Ascending aorta (tissue), 2 donors: ENCODE data around the gene ATP8B2. TPM values are rescaled to one million over a fixed set of nuclear protein-coding genes. Genes with fewer than 3 reads are reported as not detected.

ENCODE experiments used
- DNase-seq, 2 donors: peaks; one replicate each; pipeline ENCODE4 v3.0.0-alpha.2; 2019; ENCODE audit warnings: low spot score in 2 of 2
- H3K27ac ChIP-seq, 2 donors: fragments of 200-600 bp; sonication (generic); one replicate each; pipeline ENCODE4 v1.5.1; 2016 to 2017; ENCODE audit warnings: mild to moderate bottlenecking in 1 of 2
- H3K27me3 ChIP-seq: fragments of 200-600 bp; sonication (generic); one replicate; pipeline ENCODE4 v1.5.1; 2017
- H3K36me3 ChIP-seq, 2 donors: fragments of 200-600 bp; sonication (generic); one replicate each; pipeline ENCODE4 v1.5.1; 2016
- H3K4me1 ChIP-seq, 2 donors: fragments of 200-600 bp; sonication (generic); one replicate each; pipeline ENCODE4 v1.5.1; 2016 to 2017; ENCODE audit warnings: mild to moderate bottlenecking in 1 of 2
- H3K4me3 ChIP-seq, 2 donors: fragments of 200-600 bp; sonication (generic); one replicate each; pipeline ENCODE4 v1.5.1; 2016 to 2017; ENCODE audit warnings: mild to moderate bottlenecking in 1 of 2
- H3K9me3 ChIP-seq, 2 donors: fragments of 200-600 bp; sonication (generic); one replicate each; pipeline ENCODE4 v1.5.1; 2016
- CTCF ChIP-seq, 3 experiments: fragments of 200-600 bp in 2 of 3; fragments of 450-650 bp in 1 of 3; sonication (generic) in 2 of 3; IDR thresholded peaks; one replicate each; pipeline ENCODE4 v1.5.1; 2016 to 2019; ENCODE audit warnings: antibody characterized with exemption in 3 of 3, mild to moderate bottlenecking in 1 of 3, moderate library complexity in 1 of 3
- intact Hi-C: fragments of 100-400 bp; cut with DNase I; formaldehyde crosslinking; loops from one replicate; pipeline ENCODE4 v1.15.1; 2023
- total RNA-seq: library from RNA; depleted of rRNA; stranded (reverse); fragments of >200 nt; gene quantifications from one replicate; pipeline ENCODE4 v1.1.0, GENCODE V29; 2016

Gene ATP8B2
- total RNA-seq, 1 donor from 2014 or later, result 173 TPM

GRCh38 chr1:154342132-154342531, 16.8 kb downstream of the ATP8B2 start:
- H3K27ac ChIP-seq, result no peak overlapping the region
- H3K9me3 ChIP-seq, result no peaks in the 10 kb centered on the region
- no peak for TF ChIP-seq CTCF (IDR thresholded peaks at IDR 0.05)
- intact Hi-C loops, result no loop called here
- peaks cover 98 to 100% of the 10 kb centered on the region in 2 donors for H3K36me3 ChIP-seq
- no peak overlapping the region for H3K4me3 ChIP-seq
- H3K4me1 ChIP-seq, result no peaks in the 10 kb centered on the region
- DNase-seq, result no peak
- no peaks in the 10 kb centered on the region for H3K27me3 ChIP-seq

- DNase-seq, result no peak
- intact Hi-C loops, result no loop called here
- H3K4me1 ChIP-seq, result no peaks in the 10 kb centered on the region
- H3K27me3 ChIP-seq, result no peaks in the 10 kb centered on the region
- no peaks in the 10 kb centered on the region for H3K9me3 ChIP-seq
- H3K27ac ChIP-seq, result no peak overlapping the region
- TF ChIP-seq CTCF (IDR thresholded peaks at IDR 0.05), result no peak
- H3K4me3 ChIP-seq, result no peak overlapping the region
- H3K36me3 ChIP-seq, result peaks cover 93 to 98% of the 10 kb centered on the region in 2 donors
These were observed 17.6 kb downstream of the ATP8B2 start for GRCh38 chr1:154342836-154343472.

- no peaks in the 10 kb centered on the region for H3K27me3 ChIP-seq
- no peak overlapping the region for H3K27ac ChIP-seq
- intact Hi-C loops, result no loop called here
- H3K36me3 ChIP-seq, result peaks cover 89 to 98% of the 10 kb centered on the region in 2 donors
- H3K9me3 ChIP-seq, result no peaks in the 10 kb centered on the region
- peak; percentile 29 to 51 (median 49) for TF ChIP-seq CTCF (IDR thresholded peaks at IDR 0.05)
- no peaks in the 10 kb centered on the region for H3K4me1 ChIP-seq
- no peak overlapping the region for H3K4me3 ChIP-seq
- peak in 1 of 2 donors; percentile 70 for DNase-seq
These were observed 19.9 kb downstream of the ATP8B2 start for GRCh38 chr1:154344977-154345837.

- no peak for TF ChIP-seq CTCF (IDR thresholded peaks at IDR 0.05)
- H3K9me3 ChIP-seq, result no peaks in the 10 kb centered on the region
- peaks cover 77 to 91% of the 10 kb centered on the region in 2 donors for H3K36me3 ChIP-seq
- no peak overlapping the region for H3K4me3 ChIP-seq
- H3K4me1 ChIP-seq, result no peaks in the 10 kb centered on the region
- no peaks in the 10 kb centered on the region for H3K27me3 ChIP-seq
- DNase-seq, result no peak
- intact Hi-C loops, result no loop called here
- H3K27ac ChIP-seq, result no peak overlapping the region
These were observed 21.1 kb downstream of the ATP8B2 start for GRCh38 chr1:154346276-154346917.

- no peak overlapping the region for H3K27ac ChIP-seq
- intact Hi-C loops, result no loop called here
These were observed 22.6 kb downstream of the ATP8B2 start for GRCh38 chr1:154347961-154348360.

More at GRCh38 chr1:154347961-154348360, 22.6 kb downstream of the ATP8B2 start:
- TF ChIP-seq CTCF (IDR thresholded peaks at IDR 0.05), result no peak
- Histone ChIP-seq H3K9me3 (no peaks in the 10 kb centered on the region), H3K4me1 (peaks cover 0 to 9% of the 10 kb centered on the region in 2 donors), H3K36me3 (peaks cover 61 to 75% of the 10 kb centered on the region in 2 donors), H3K4me3 (no peak overlapping the region), H3K27me3 (no peaks in the 10 kb centered on the region)
- DNase-seq, result no peak
